Measurements from ENCODE around the gene TNS3. TPM values are rescaled to one million over a fixed set of nuclear protein-coding genes. Genes with fewer than 3 reads are reported as not detected.

Gene TNS3
- polyA plus RNA-seq, 3 donors = 5.2 to 30.3 (median 7.9) TPM

DNA sequence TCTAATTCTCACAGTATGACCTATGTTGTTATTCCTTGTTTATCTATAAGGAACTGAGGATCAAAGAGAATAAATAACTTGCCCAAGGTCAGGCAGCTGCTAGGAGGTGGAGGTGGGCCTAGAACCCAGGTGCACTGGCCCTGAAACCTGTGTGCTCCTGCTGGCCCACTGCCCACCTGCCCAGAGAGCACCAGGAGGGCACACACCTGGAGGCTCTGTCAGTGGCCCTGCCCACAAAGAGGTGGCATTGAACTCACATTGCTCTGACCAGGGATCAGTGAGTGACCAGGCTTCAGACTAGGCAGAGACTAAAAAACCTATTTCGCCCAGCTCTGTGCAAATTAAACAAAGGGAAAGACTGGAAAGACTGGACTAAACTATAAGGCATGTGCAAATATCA, 210.6 kb downstream of the TNS3 start:
- Histone ChIP-seq H2AFZ (ENCODE audit: insufficient read depth, low read depth, low read length, poor library complexity, severe bottlenecking) (no peak overlapping the region), H3K79me2 (ENCODE audit: insufficient read depth, low read length) (no peaks in the 10 kb centered on the region), H3K36me3 (replicated peaks in 1 of 2; ENCODE audit: control insufficient read depth in 1 of 2, insufficient read depth in 2 of 2, low read length in 2 of 2) (peaks cover 64 to 97% of the 10 kb centered on the region in 2 donors), H3K27me3 (ENCODE audit: control insufficient read depth in 2 of 2, insufficient read depth in 2 of 2, low read length in 2 of 2) (no peaks in the 10 kb centered on the region), H3K4me2 (replicated peaks; ENCODE audit: extremely low read depth, low read length, poor library complexity, severe bottlenecking) (no peak overlapping the region), H3K9me3 (replicated peaks in 1 of 2; ENCODE audit: control insufficient read depth in 1 of 2, insufficient read depth in 1 of 2, low read length in 2 of 2) (no peaks in the 10 kb centered on the region), H3K4me3 (replicated peaks in 1 of 3; ENCODE audit: low read depth in 2 of 3, low read length in 3 of 3) (no peak overlapping the region), H3K27ac (ENCODE audit: low read depth in 1 of 2, low read length in 2 of 2) (no peak overlapping the region), H3K9ac (ENCODE audit: insufficient read depth, low read length, poor library complexity, severe bottlenecking) (no peak overlapping the region), H4K20me1 (ENCODE audit: insufficient read depth, low read length) (peaks cover 93% of the 10 kb centered on the region), H3K4me1 (ENCODE audit: control insufficient read depth in 1 of 2, insufficient read depth in 2 of 2, low read length in 2 of 2) (no peaks in the 10 kb centered on the region)
- no peaks in the 10 kb centered on the region for H3K4me1 Mint-ChIP-seq
- H3K4me3 Mint-ChIP-seq = no peak overlapping the region
- TF ChIP-seq, protein P1, sequence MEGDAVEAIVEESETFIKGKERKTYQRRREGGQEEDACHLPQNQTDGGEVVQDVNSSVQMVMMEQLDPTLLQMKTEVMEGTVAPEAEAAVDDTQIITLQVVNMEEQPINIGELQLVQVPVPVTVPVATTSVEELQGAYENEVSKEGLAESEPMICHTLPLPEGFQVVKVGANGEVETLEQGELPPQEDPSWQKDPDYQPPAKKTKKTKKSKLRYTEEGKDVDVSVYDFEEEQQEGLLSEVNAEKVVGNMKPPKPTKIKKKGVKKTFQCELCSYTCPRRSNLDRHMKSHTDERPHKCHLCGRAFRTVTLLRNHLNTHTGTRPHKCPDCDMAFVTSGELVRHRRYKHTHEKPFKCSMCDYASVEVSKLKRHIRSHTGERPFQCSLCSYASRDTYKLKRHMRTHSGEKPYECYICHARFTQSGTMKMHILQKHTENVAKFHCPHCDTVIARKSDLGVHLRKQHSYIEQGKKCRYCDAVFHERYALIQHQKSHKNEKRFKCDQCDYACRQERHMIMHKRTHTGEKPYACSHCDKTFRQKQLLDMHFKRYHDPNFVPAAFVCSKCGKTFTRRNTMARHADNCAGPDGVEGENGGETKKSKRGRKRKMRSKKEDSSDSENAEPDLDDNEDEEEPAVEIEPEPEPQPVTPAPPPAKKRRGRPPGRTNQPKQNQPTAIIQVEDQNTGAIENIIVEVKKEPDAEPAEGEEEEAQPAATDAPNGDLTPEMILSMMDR (IDR thresholded peaks at IDR 0.05) = no peak
- peaks cover 64 to 85% of the 10 kb centered on the region in 2 donors for H3K36me3 Mint-ChIP-seq
- H3K9me3 Mint-ChIP-seq = no peaks in the 10 kb centered on the region
- H3K27me3 Mint-ChIP-seq (ENCODE audit: low read depth in 3 of 3) = no peaks in the 10 kb centered on the region
- 100% methylated on average over 1 of the region's 1 CpG for WGBS (ENCODE audit: insufficient coverage)
- no peak for DNase-seq
- intact Hi-C loops (cut with micrococcal nuclease) = no loop called here
- H3K27ac Mint-ChIP-seq = peak overlapping the region in 2 of 7 donors; percentile 16 to 75

DNA sequence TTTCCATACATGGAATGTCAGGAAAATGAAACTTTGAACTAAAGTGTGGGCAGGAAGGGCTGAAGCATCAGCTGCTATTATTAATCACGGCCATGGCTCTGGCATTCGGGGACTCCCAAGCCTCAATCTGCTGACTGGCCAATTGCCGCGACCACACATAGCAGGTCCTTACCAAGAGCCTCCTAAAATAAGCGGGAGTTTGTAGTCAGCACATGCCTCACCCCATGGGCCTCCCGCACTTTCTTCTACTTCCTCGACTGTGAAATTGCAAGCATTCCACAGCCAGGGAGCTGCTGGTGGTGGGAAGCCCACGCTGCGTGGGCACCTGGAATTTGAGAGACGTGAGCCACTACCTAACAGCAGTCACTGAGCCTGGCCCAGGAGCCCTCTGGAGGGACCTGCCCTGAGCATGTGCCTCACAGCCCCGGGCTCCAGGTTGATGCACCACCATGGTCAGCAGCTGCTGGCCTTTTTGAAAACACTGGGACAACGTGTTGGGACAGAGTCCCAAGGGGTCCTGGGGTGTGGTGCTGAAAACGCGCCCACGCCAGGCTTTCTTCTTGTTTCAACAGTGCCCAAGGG, 211.4 kb downstream of the TNS3 start:
- H3K4me3 Mint-ChIP-seq = no peak overlapping the region
- Histone ChIP-seq H2AFZ (ENCODE audit: insufficient read depth, low read depth, low read length, poor library complexity, severe bottlenecking) (no peak overlapping the region), H4K20me1 (ENCODE audit: insufficient read depth, low read length) (peaks cover 94% of the 10 kb centered on the region), H3K79me2 (ENCODE audit: insufficient read depth, low read length) (no peaks in the 10 kb centered on the region), H3K4me1 (ENCODE audit: control insufficient read depth in 1 of 2, insufficient read depth in 2 of 2, low read length in 2 of 2) (no peaks in the 10 kb centered on the region), H3K4me3 (replicated peaks in 1 of 3; ENCODE audit: low read depth in 2 of 3, low read length in 3 of 3) (no peak overlapping the region), H3K27ac (ENCODE audit: low read depth in 1 of 2, low read length in 2 of 2) (no peak overlapping the region), H3K36me3 (replicated peaks in 1 of 2; ENCODE audit: control insufficient read depth in 1 of 2, insufficient read depth in 2 of 2, low read length in 2 of 2) (peaks cover 67 to 96% of the 10 kb centered on the region in 2 donors), H3K27me3 (ENCODE audit: control insufficient read depth in 2 of 2, insufficient read depth in 2 of 2, low read length in 2 of 2) (no peaks in the 10 kb centered on the region), H3K9ac (ENCODE audit: insufficient read depth, low read length, poor library complexity, severe bottlenecking) (no peak overlapping the region), H3K4me2 (replicated peaks; ENCODE audit: extremely low read depth, low read length, poor library complexity, severe bottlenecking) (no peak overlapping the region), H3K9me3 (replicated peaks in 1 of 2; ENCODE audit: control insufficient read depth in 1 of 2, insufficient read depth in 1 of 2, low read length in 2 of 2) (no peaks in the 10 kb centered on the region)
- H3K4me1 Mint-ChIP-seq = no peaks in the 10 kb centered on the region
- 95% methylated on average over 12 of the region's 15 CpGs for WGBS (ENCODE audit: insufficient coverage)
- H3K9me3 Mint-ChIP-seq = no peaks in the 10 kb centered on the region
- intact Hi-C loops (cut with micrococcal nuclease) = no loop called here
- peak overlapping the region in 3 of 7 donors; percentile 18 to 75 (median 68) for H3K27ac Mint-ChIP-seq
- TF ChIP-seq, protein P1 (IDR thresholded peaks at IDR 0.05) = no peak
- H3K36me3 Mint-ChIP-seq = peaks cover 60 to 82% of the 10 kb centered on the region in 2 donors
- H3K27me3 Mint-ChIP-seq (ENCODE audit: low read depth in 3 of 3) = no peaks in the 10 kb centered on the region
- no peak for DNase-seq

Measured in CD14-positive monocyte (primary cell).